HG03575 (cell line): ENCODE measurements around the gene ZNF814.
"Not testable (repeated sequence)": the region's sequence is repeated elsewhere in the genome, so short reads cannot be mapped to it uniquely, and the experiment has no call there.

Experiments used
- ATAC-seq: cut with Tn5 transposase; IDR thresholded peaks from one replicate; pipeline ENCODE4 v1.9.1; 2021; ENCODE audit not compliant: unreplicated experiment, insufficient number of reproducible peaks, low FRiP score; ENCODE audit errors: extremely low read depth

The ZNF814 gene

DNA sequence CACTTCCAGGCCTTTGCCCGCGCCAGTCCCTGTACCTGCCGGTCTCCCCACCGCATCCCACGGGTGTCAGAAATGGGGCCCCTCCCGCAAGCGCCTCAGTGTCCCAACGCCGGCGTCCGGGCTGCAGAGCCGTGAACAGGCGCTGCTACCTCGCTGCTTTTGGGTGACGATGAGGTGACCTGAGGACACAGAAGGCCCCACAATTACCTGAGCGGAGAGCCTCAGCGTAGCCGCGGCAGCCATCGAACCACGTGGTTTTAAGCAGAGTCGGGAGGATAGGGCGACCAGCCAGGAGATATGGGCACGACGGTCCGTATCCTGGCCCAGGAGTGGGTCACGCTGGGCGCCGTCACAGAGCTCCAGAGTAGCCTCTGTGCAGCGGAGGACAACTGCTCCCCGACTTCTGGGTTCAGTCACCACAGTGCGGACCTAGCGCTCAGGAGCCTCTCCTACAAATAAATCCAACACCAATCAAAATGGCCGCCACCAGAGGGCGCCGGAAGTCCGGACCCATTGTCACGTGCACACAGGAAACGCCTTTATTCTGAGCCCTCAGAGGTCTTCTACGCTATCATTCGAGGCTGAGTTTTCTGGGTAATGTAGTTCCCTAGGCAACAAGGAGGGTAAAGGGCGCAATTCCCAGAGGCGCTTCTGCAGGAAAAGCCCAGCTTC, at the start of gene ZNF814:
ZNF814 (minus strand) TSS at position 478 of the 672 bp plus-strand sequence; CDS start at position 243, 235 bp downstream.
- no peak for ATAC-seq

DNA sequence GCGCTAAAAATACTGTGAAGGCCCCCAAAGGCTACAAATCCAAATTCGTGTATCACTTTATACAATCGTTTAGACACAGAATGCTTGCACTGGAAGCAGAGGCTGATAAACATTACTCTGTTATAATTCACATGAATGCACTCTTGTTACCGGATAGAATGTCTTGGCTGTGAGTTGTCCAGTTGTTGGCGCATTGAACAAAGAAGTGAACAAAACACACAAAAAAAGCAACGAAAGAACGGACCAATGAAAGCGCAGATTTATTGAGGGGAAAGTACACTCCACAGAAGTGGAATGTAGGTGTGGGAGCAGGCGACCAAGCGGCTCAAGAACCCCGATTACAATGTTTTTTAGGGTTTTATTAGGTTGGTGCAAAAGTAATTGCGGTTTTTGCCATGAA, 46.9 kb upstream of the ZNF814 start:
- no peak for ATAC-seq

DNA sequence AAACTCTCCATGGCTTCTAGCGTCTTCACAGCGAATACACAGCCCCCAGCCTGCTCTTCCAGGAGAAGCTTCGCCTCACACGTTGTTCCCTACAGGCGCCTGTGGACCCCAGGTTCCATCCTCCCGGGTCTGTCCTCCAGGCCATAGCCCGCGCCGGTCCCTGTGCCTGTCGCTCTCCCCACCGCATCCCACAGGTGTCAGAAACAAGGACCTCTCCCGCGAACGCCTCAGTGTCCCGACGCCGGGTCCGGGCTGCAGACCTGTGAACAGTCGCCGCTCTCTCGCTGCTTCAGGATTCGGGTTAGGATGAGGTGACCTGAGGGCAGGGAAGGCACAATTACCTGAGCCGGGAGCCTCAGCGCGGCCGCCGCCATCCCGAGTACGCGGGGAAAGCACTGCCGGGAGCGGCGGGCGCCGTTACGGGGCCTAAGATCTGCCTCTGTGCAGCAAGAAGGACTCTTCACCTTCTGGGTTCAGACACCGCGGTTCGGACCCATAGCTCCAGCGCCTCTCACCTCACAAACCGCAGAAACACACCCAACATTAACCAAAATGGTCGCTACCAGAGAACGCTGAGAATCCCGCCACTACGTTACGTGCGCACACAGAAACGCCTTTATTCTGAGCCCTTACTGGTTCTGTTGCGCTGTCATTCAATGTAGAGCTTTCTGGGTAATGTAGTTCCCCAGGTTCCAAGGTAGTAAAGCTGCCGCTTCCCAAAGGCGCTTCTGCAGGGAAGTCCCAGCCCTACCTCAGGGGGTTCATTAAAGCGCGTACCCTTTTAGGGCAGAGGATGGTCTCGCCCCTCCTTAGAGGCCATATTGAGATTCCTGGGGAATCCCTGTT, 46.2 kb upstream of the ZNF814 start, which contains the start of gene ZNF418:
ZNF418 (minus strand) TSS at position 583 of the 846 bp plus-strand sequence. CDS start 1,580 bp downstream, outside the sequence.
- no peak for ATAC-seq

DNA sequence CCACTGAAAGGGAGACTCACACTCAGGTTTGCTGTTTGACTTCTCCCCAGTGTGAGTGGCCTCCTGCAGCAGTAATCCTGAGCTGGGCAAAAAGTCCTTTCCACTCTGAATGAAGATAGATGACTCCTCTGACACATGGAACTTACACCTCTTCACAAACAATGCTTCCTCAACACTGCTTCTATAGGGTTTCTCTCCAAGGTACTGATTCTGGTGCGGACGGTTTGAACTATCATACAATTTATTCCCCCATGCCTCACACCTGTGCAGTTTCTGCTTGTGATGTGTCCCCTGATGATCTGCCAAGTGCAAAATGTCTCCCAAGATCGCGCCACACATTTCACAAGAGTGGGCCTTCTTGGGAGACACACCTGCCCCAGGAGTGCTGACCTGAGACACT, 38.8 kb upstream of the ZNF814 start:
- no peak for ATAC-seq

DNA sequence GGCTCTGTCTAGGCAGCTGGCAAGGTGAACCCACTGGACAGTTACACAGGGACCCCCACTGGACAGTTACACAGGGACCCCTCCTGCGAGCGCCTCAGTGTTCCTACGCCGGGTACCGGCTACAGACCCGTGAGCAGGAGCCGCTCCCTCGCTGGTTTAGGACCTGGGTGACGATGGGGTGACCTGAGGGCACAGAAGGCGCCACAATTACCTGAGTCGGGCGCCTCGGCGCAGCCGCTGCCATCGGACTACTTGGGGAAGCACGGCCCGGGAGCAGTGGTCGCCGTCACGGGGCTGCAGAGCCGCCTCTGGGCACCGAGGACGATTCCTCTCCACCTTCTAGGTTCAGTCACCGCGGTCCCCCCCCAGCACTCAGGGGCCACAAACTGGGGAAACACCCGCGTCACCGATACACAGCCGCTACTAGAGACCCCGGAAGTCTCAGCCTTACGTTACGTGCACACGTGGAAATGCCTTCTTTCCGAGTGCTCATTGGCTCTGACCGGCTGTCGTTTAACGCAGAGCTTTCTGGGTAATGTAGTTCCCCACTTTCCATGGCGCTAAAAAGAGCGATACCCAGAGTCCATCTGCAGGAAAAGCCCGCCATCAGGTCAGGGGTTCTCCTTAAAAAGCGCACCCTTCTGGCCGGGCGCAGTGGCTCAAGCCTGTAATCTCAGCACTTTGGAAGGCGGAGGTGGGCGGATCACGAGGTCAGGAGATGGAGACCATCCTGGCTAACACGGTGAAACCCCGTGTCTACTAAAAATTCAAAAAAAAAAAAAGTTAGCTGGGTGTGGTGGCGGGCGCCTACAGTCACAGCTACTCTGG, 27.5 kb upstream of the ZNF814 start, which contains the start of gene ZNF417:
ZNF417 (minus strand) TSS at position 425 of the 828 bp plus-strand sequence; CDS start at position 244, 181 bp downstream.
- peak; percentile 65 for ATAC-seq

DNA sequence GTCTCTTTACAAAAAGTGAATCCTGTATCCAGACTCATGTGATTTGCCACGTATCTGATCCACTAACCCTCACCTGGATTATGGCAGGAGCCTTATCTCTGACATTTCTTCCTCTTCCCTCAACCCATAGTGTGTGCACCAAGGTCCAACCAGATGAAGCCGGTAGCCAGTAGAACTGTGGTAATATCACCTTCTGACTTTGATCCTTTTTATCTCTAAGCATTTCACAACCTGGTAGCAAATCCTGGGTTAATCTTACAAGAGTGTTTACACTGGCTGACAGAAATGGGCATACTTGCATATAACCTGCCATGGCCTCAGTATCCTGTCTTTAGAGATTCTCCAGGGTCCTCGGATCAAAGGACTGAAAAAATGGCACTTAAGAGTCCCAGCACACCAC, 25.7 kb upstream of the ZNF814 start:
- no peak for ATAC-seq

DNA sequence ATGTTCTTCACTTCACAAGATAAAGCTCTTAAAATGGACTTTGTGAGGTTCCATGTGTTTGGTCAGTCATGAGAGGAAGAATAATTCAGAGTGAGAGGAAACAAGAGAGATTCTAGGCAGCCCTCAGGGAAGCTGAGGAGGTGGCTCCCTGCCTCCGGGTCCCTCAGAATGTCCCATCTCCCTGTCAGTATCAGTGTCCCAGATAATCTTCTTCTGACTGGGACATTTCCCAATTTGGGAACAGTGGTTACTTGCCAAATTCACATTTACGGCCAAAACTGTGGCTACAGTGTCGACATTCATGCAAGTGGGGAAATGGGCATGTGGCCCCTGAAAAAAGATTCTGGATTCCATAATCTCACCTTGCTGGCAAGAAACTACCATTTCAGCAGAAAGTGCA, 18.6 kb upstream of the ZNF814 start:
- no peak for ATAC-seq

DNA sequence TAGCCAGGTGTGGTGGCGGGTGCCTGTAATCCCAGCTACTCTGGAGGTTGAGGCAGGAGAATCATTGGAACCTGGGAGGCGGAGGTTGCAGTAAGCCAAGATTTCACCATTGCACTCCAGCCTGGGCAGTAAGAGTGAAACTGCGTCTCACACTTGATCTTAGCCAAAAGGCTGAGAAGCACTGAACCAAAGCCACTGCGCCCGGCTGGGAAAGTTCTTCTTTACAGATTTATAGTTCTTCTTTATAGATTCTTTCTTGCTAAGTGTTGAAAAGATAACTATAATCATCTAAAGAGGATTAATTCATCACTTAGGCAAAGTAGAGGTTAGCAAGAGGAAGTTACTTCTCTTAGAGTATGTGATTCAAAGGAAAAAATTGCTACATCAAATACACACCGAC, 16.4 kb upstream of the ZNF814 start:
- ATAC-seq: no peak

DNA sequence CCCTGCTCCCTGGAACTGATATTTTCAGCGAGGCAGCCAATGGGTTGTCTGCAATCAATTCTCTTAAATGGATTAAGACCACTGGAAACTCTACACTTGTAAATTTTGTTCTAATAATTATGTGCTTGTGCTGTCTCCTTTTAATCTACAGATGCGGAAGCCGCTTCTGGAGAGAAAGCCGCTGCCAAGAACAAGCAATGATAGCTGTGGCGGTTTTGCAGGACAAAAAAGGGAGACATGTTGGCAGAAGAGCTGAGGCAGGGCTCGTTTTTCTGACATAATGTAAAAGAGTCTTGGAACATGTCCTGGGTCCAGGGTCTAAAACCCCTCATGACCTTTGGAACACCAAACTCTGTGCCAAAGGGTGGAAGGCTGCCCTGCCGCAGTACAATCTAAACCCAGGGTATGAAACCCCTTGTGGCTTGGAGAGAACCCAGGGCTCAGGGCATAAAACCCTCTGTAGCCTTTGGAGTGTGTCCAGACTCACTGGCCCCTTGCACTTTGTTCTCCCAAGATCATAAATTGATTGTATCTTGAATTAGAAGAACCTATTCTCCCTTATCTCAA, 14.9 kb upstream of the ZNF814 start:
- no peak for ATAC-seq

DNA sequence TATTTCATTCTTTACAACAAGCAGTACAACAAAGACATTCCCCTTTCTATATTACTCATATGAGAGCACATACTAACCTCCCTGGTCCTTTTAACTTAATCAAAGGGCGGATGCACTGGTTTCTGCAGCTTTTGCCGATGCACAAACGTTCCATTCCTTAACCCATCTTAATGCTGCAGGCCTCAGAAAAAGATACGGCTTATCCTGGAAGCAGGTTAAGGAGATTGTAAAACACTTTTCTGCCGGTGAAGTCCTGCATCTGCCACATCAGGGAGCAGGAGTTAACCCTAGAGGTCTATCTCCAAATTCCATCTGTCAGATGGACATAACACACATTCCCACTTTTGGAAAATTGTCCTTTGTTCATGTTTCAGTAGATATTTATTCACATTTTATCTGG, 11.5 kb upstream of the ZNF814 start:
- no peak for ATAC-seq

DNA sequence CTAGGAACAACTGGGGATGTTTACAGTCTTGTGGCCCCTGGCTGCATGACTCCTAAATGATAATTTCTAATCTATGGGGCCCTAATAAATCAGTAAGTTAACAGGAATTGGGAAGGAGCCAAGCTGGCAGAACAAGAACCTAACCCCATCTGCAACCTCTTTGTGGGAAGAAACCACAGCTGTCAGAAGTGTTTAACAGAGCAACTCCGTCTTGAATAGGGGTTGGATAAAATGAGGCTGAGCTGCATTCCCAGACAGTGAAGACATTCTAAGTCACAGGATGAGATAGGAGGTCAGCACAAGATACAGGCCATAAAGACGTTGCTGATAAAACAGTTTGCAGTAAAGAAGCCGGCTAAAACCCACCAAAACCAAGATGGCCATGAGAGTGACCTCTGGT, 1.9 kb upstream of the ZNF814 start:
- ATAC-seq: not testable (repeated sequence)

DNA sequence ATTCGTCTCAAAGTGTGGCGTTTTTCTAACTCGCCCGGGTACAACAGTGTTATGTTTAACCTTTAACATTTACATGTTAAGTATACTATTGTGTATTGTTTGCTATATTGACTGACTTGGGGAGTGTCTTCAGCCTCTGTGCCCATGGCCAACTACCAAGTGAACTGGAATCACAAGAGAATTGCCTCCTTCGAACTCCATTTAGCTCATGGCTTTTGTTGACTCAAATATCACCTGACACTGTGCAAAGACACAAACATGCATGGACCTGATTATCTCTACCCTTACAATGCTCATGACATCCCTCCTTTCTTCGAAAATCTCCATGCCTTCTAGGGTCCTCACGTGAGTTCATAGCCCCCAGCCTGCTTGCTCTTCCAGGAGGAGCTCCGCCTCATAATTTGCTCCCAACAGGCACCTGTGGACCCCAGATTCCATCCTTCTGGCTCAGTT, 704 bp downstream of the ZNF814 start:
- no peak for ATAC-seq

DNA sequence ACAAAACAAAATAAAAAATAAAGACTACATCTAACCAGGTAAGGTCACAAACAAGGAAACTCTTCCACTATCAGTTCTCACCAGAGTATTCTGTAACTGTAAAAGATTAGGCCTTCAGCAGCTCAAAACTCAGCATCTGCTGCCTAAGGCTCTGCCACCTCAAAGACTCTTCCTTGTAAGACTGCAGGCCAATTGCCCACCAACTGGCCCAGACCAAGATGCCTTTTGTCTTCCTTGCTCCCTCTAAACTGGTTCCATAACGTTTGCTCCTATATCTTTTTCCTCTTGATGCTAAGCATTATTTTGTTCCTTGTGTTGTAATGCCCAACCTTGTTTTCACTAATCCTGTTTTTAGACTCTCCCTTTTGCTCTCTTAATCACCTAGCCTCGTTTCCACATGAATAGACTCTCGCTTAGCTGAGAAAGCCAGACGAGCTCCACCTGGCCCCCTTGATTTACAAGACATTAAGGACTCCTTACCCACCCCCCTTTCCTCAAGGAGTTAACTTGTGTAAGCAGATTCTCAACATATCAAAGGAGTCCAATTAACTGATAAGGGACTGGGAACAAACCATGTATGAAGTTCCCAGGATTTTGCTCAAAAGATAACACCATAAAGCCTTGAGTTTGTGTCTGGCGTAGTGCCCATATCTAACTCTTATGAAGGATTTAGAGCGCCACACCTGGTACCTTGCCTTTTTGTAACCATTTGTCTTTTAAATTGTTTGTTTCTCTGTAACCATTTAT, 1.5 kb downstream of the ZNF814 start:
- no peak for ATAC-seq

DNA sequence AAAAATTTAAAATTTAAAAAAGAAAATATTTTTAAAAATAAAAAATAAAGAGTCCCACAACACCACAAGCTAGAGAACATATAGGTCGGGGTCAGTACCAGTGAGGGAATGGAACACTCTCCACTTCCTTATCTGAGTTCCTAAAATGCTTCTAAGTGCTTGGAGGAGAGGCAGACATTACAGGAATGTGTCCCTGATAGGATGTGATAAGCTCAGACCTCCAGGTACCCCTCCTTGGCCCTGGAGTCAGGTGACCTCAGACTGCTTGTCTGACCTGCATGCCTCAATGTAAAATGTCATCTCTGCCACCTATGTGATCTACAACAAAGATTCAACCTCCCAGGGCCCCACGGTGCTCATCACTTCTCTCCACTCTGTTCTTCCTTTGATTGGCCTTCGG, 2.8 kb downstream of the ZNF814 start:
- ATAC-seq: no peak

DNA sequence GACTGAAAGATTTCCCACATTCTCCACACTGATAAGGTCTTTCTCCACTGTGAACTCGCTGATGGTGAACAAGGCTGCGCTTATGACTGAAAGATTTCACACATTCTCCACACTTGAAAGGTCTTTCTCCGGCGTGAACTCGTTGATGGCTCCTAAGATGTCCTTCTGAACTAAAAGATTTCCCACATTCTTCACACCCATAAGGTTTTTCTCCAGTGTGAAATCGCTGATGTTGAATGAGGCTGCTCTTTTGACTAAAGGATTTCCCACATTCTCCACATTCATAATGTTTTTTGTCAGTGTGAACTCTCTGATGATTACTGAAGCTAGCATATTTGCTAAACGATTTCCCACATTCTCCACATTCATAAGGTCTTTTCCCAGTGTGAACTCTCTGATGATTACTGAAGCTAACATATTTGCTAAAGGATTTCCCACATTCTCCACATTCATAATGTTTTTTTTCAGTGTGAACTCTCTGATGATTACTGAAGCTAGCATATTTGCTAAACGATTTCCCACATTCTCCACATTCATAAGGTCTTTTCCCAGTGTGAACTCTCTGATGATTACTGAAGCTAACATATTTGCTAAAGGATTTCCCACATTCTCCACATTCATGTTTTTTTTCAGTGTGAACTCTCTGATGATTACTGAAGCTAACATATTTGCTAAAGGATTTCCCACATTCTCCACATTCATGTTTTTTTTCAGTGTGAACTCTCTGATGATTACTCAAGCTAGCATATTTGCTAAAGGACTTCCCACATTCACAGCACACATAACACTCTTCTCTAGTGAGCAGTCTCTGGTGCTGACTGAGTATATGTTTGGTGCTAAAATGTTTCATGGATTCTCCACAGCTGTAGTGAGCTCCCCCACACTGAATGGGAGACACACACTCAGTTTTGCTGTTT, 14.7 kb downstream of the ZNF814 start:
- ATAC-seq: not testable (repeated sequence)

DNA sequence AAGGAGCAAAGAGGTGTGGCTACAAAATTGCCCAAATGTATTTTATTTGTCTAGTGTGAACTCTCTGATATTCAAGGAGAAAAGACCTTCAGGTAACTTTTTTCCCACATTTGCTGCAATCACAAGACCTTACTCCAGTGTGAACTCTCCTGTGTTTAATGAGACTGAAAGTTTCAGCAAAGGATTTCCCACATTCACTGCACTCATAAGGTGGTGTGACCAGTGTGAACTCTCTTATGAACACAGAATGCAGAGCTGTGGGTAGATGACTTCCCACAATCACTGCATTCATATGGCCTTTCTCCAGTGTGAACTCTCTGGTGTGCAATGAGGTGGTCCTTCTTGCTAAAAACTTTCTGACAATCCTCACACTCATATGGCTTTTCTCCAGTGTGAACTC, 16.4 kb downstream of the ZNF814 start:
- ATAC-seq: no peak

DNA sequence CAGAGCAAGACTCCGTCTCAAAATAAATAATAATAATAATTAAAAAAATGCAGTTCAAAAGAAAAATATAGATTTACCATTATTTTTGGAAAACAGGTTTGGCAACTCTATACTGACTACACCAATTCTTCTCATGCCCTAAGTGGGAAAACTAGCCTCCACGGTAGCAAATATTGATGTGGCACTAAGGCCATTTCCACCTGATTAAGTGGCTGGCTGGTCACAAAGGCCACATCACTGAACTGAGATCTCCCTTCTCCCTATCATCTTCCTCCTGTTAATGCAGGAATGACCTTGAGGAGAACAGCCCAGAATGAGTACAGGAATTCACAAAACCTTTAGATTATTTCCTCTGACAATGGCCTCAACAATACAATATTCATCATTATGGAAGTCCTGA, 18.6 kb downstream of the ZNF814 start:
- ATAC-seq: no peak
